ENCODE results near the gene PTPRN2.
A peak's percentile ranks its signal among the peaks of the same experiment; 100 is the strongest.

The PTPRN2 gene

GRCh38 chr7:158487631-158488151, 99.9 kb downstream of the PTPRN2 start:
- DNase-seq, result peak; percentile 82

GRCh38 chr7:158486919-158487318, 100.7 kb downstream of the PTPRN2 start:
- DNase-seq, result no peak

- DNase-seq, result no peak
These were observed 102.7 kb downstream of the PTPRN2 start for GRCh38 chr7:158484801-158485531.

GRCh38 chr7:158482480-158482879, 105.1 kb downstream of the PTPRN2 start:
- no peak for DNase-seq

GRCh38 chr7:158479664-158480025, 108.0 kb downstream of the PTPRN2 start:
- no peak for DNase-seq

- DNase-seq, result no peak
These were observed 108.5 kb downstream of the PTPRN2 start for GRCh38 chr7:158479021-158479663.

GRCh38 chr7:158477866-158478265, 109.8 kb downstream of the PTPRN2 start:
- no peak for DNase-seq

GRCh38 chr7:158476331-158476932, 111.2 kb downstream of the PTPRN2 start:
- no peak for DNase-seq

GRCh38 chr7:158475679-158476052, 112.0 kb downstream of the PTPRN2 start:
- no peak for DNase-seq

- no peak for DNase-seq
These were observed 112.5 kb downstream of the PTPRN2 start for GRCh38 chr7:158475036-158475678.

GRCh38 chr7:158474488-158474887, 113.1 kb downstream of the PTPRN2 start:
- DNase-seq, result no peak

GRCh38 chr7:158473946-158474345, 113.7 kb downstream of the PTPRN2 start:
- DNase-seq, result no peak

- DNase-seq, result no peak
These were observed 114.4 kb downstream of the PTPRN2 start for GRCh38 chr7:158473221-158473620.

GRCh38 chr7:158472596-158472995, 115.0 kb downstream of the PTPRN2 start:
- DNase-seq, result no peak

GRCh38 chr7:158471716-158472115, 115.9 kb downstream of the PTPRN2 start:
- DNase-seq, result no peak

- no peak for DNase-seq
These were observed 117.3 kb downstream of the PTPRN2 start for GRCh38 chr7:158470336-158470735.

- no peak for DNase-seq
These were observed 118.1 kb downstream of the PTPRN2 start for GRCh38 chr7:158469396-158470051.

- DNase-seq, result no peak
These were observed 118.8 kb downstream of the PTPRN2 start for GRCh38 chr7:158468700-158469296.

GRCh38 chr7:158468181-158468580, 119.4 kb downstream of the PTPRN2 start:
- no peak for DNase-seq

GRCh38 chr7:158467562-158467961, 120.1 kb downstream of the PTPRN2 start:
- DNase-seq, result no peak

- DNase-seq, result no peak
These were observed 124.3 kb downstream of the PTPRN2 start for GRCh38 chr7:158463317-158463716.

GRCh38 chr7:158461824-158462223, 125.8 kb downstream of the PTPRN2 start:
- DNase-seq, result no peak

GRCh38 chr7:158460665-158461064, 127.0 kb downstream of the PTPRN2 start:
- DNase-seq, result no peak
